NCI-H345 treated with DMSO at 0.1 percent for 48 hours (cell line): ENCODE data around the gene ALK.
A peak's percentile ranks its signal among the peaks of the same experiment; 100 is the strongest.

Experiments
- DNase-seq: peaks from one replicate; lab custom pipeline; 2025; ENCODE audit not compliant: unreplicated experiment; lab: John Stamatoyannopoulos, UW

Gene ALK

GRCh38 chr2:29305762-29306161, 615.6 kb downstream of the ALK start:
- DNase-seq: no peak

- DNase-seq: no peak
Observed at GRCh38 chr2:29304399-29305060, 616.9 kb downstream of the ALK start.

GRCh38 chr2:29296585-29296984, 624.8 kb downstream of the ALK start:
- no peak for DNase-seq

- DNase-seq: no peak
Observed at GRCh38 chr2:29295845-29296244, 625.5 kb downstream of the ALK start.

GRCh38 chr2:29293830-29294438, 627.5 kb downstream of the ALK start:
- no peak for DNase-seq

- DNase-seq: peak; percentile 89
Observed at GRCh38 chr2:29290293-29291047, 630.9 kb downstream of the ALK start.

GRCh38 chr2:29284671-29285070, 636.7 kb downstream of the ALK start:
- DNase-seq: no peak

- DNase-seq: no peak
Observed at GRCh38 chr2:29281916-29282247, 639.5 kb downstream of the ALK start.

- peak; percentile 78 for DNase-seq
Observed at GRCh38 chr2:29281086-29281915, 640.1 kb downstream of the ALK start.

- DNase-seq: no peak
Observed at GRCh38 chr2:29278966-29279365, 642.4 kb downstream of the ALK start.

- no peak for DNase-seq
Observed at GRCh38 chr2:29276151-29276550, 645.2 kb downstream of the ALK start.

- no peak for DNase-seq
Observed at GRCh38 chr2:29275186-29275585, 646.2 kb downstream of the ALK start.

GRCh38 chr2:29273685-29274611, 647.4 kb downstream of the ALK start:
- no peak for DNase-seq

- no peak for DNase-seq
Observed at GRCh38 chr2:29273004-29273684, 648.2 kb downstream of the ALK start.

GRCh38 chr2:29272311-29272710, 649.1 kb downstream of the ALK start:
- no peak for DNase-seq

GRCh38 chr2:29270701-29271121, 650.7 kb downstream of the ALK start:
- DNase-seq: no peak

GRCh38 chr2:29269765-29270109, 651.6 kb downstream of the ALK start:
- no peak for DNase-seq

- DNase-seq: no peak
Observed at GRCh38 chr2:29269095-29269764, 652.2 kb downstream of the ALK start.

GRCh38 chr2:29267720-29268119, 653.7 kb downstream of the ALK start:
- no peak for DNase-seq
